Tibial nerve (tissue), 4 donors: ENCODE data around the gene HAUS2. TPM values are rescaled to one million over a fixed set of nuclear protein-coding genes. Genes with fewer than 3 reads are reported as not detected.
"Not testable (repeated sequence)": the region's sequence is repeated elsewhere in the genome, so short reads cannot be mapped to it uniquely, and the experiment has no call there.

Experiments used
- DNase-seq, 2 donors: peaks; one replicate each; pipeline ENCODE4 v3.0.0-alpha.2; 2019; ENCODE audit warnings: low spot score in 2 of 2
- H3K27ac ChIP-seq, 4 donors: fragments of 200-600 bp; sonication (generic) in 3 of 4; one replicate each; pipeline ENCODE4 v1.5.1; 2017 to 2019; ENCODE audit warnings: mild to moderate bottlenecking in 1 of 4
- H3K27me3 ChIP-seq, 2 donors: fragments of 200-600 bp; sonication (generic) in 1 of 2; one replicate each; pipeline versions ENCODE4 v1.5.1 to v1.6.0; 2017 to 2019
- H3K36me3 ChIP-seq, 3 donors: fragments of 200-600 bp; sonication (generic); one replicate each; pipeline ENCODE4 v1.5.1; 2018 to 2019
- H3K4me1 ChIP-seq, 4 donors: fragments of 200-600 bp; sonication (generic) in 3 of 4; one replicate each; pipeline ENCODE4 v1.5.1; 2017 to 2019
- H3K4me3 ChIP-seq, 4 donors: fragments of 200-600 bp; sonication (generic) in 3 of 4; one replicate each; pipeline ENCODE4 v1.5.1; 2017 to 2019; ENCODE audit warnings: mild to moderate bottlenecking in 1 of 4, moderate library complexity in 1 of 4
- H3K9me3 ChIP-seq, 4 donors: fragments of 200-600 bp; sonication (generic) in 3 of 4; one replicate each; pipeline ENCODE4 v1.5.1; 2017 to 2019
- CTCF ChIP-seq, 5 experiments: fragments of 200-600 bp in 3 of 5; fragments of 450-650 bp in 2 of 5; sonication (generic) in 3 of 5; IDR thresholded peaks; one replicate each; pipeline ENCODE4 v1.5.1; 2016 to 2019; ENCODE audit warnings: antibody characterized with exemption in 5 of 5, mild to moderate bottlenecking in 3 of 5, moderate library complexity in 2 of 5
- EP300 ChIP-seq, 2 donors: sonication (generic); formaldehyde crosslinking; IDR thresholded peaks; one replicate each; pipeline ENCODE4 v1.6.1; 2017; ENCODE audit warnings: antibody characterized with exemption in 2 of 2, mild to moderate bottlenecking in 1 of 2
- POLR2A ChIP-seq, 2 donors: fragments of 450-650 bp; IDR thresholded peaks; one replicate each; pipeline ENCODE4 v1.6.1; 2017; ENCODE audit warnings: antibody characterized with exemption in 2 of 2, mild to moderate bottlenecking in 2 of 2, moderate library complexity in 2 of 2
- WGBS, 2 donors: methylation state at CpG; one replicate each; pipeline ENCODE4 v1.1.5; 2018; 5-methylcytosine and 5-hydroxymethylcytosine counted together
- total RNA-seq, 4 donors: library from RNA; depleted of rRNA; stranded (reverse); fragments of >200 nt; gene quantifications; one replicate each; pipeline ENCODE4 v1.1.0, GENCODE V29; 2016

The HAUS2 gene
- total RNA-seq, 4 donors from 2014 or later: 17.1 to 29.1 (median 24.2) TPM

- no peak for DNase-seq
- Histone ChIP-seq H3K36me3 (peaks cover 0 to 7% (median 0%) of the 10 kb centered on the region in 3 donors), H3K9me3 (no peaks in the 10 kb centered on the region), H3K4me3 (no peak overlapping the region), H3K27ac (peak overlapping the region; percentile 50 to 93 (median 73)), H3K27me3 (no peaks in the 10 kb centered on the region), H3K4me1 (peaks cover 0 to 85% (median 36%) of the 10 kb centered on the region in 4 donors)
- 43% methylated on average over 10 of the region's 10 CpGs for WGBS, 2 donors
- no peak for TF ChIP-seq POLR2A (IDR thresholded peaks at IDR 0.05)
- peak; percentile 17 to 41 (median 33) for TF ChIP-seq CTCF (IDR thresholded peaks at IDR 0.05)
- TF ChIP-seq EP300 (IDR thresholded peaks at IDR 0.05): no peak
Measured at GRCh38 chr15:42591238-42591934, 42.7 kb downstream of the HAUS2 start.

DNA sequence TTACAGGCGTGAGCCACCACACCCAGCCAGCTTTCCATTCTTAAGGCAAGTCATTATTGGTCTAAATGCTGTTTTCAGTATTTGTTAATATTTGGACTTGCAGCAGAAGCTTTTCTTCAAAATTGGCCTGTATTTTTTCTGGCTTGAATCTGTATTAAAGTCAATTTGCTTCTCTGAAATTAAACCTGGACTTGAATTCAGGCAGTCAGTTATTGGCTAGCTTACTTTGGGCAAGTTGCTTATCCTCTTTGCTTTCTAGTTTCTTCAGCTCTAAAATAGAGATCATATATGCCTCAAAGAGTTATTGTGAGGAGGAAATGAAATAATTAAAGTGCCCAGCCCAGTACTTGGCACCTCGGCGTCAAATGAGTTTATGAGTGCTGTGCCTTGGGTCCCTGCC, 44.1 kb downstream of the HAUS2 start:
- H3K4me3 ChIP-seq: peak overlapping the region in 1 of 4 donors; percentile 26
- H3K9me3 ChIP-seq: no peaks in the 10 kb centered on the region
- TF ChIP-seq EP300 (IDR thresholded peaks at IDR 0.05) (no peak), CTCF (IDR thresholded peaks at IDR 0.05) (no peak), POLR2A (IDR thresholded peaks at IDR 0.05) (no peak)
- H3K4me1 ChIP-seq: peaks cover 0 to 92% (median 43%) of the 10 kb centered on the region in 4 donors
- no peaks in the 10 kb centered on the region for H3K36me3 ChIP-seq
- no peaks in the 10 kb centered on the region for H3K27me3 ChIP-seq
- DNase-seq: no peak
- H3K27ac ChIP-seq: peak overlapping the region; percentile 74 to 93 (median 86)
- 38 to 44% methylated on average over 3 of the region's 3 CpGs for WGBS, 2 donors

DNA sequence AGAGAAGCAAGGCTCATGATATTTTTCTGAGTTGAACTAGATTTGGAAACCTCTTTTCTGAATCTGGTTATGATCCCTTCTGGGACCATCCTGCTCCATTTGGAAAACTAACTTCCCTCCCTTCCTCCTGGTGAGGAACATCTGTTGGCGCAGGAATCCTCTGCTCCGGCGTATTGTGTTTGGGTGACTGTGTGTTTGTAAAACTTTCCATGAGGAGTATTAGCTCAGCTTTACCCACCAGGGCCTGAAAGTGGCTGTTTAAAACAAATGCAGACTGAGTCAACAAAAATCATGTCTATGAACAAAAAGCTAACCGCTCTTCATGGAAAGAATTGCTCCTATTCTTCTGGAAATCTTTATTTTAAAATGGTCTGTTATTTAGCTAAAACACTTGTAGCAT, 44.5 kb downstream of the HAUS2 start:
- H3K4me3 ChIP-seq: peak overlapping the region in 1 of 4 donors; percentile 26
- H3K27ac ChIP-seq: peak overlapping the region; percentile 74 to 93 (median 86)
- WGBS, 2 donors: 15 to 37% methylated on average over 4 of the region's 4 CpGs
- no peaks in the 10 kb centered on the region for H3K36me3 ChIP-seq
- no peaks in the 10 kb centered on the region for H3K9me3 ChIP-seq
- TF ChIP-seq CTCF (IDR thresholded peaks at IDR 0.05) (no peak), EP300 (IDR thresholded peaks at IDR 0.05) (peak in 1 of 2 donors; percentile 78), POLR2A (IDR thresholded peaks at IDR 0.05) (no peak)
- H3K4me1 ChIP-seq: peaks cover 0 to 89% (median 41%) of the 10 kb centered on the region in 4 donors
- H3K27me3 ChIP-seq: no peaks in the 10 kb centered on the region
- peak; percentile 35 to 70 for DNase-seq

DNA sequence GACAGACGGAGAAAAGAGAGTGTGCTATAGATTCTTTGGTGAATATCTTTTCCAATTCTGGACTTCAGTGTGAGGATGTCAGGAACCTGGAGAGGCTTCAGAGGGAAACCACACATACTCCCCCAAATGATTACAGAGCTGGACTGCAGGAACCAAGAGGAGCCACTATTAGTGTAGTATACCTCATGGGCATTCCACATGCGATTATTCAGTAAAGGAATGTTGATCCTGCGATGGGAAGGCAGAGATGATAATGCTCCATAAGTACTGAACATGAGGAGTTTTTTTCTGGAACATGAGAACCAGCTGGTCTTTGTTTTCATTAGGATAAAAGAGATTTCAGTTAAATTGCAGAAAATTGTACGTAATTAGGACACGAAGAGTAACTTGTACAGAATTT, 45.5 kb downstream of the HAUS2 start:
- H3K27me3 ChIP-seq: no peaks in the 10 kb centered on the region
- no peak overlapping the region for H3K4me3 ChIP-seq
- peaks cover 0 to 80% (median 39%) of the 10 kb centered on the region in 4 donors for H3K4me1 ChIP-seq
- no peaks in the 10 kb centered on the region for H3K36me3 ChIP-seq
- no peaks in the 10 kb centered on the region for H3K9me3 ChIP-seq
- no peak for DNase-seq
- peak overlapping the region; percentile 74 to 93 (median 86) for H3K27ac ChIP-seq
- TF ChIP-seq POLR2A (IDR thresholded peaks at IDR 0.05) (no peak), CTCF (IDR thresholded peaks at IDR 0.05) (no peak), EP300 (IDR thresholded peaks at IDR 0.05) (no peak)
- WGBS, 2 donors: 47 to 49% methylated on average over 5 of the region's 5 CpGs

- Histone ChIP-seq H3K36me3 (no peaks in the 10 kb centered on the region), H3K27ac (peak overlapping the region; percentile 13 to 93 (median 60)), H3K4me3 (no peak overlapping the region), H3K9me3 (no peaks in the 10 kb centered on the region), H3K27me3 (no peaks in the 10 kb centered on the region), H3K4me1 (peaks cover 0 to 65% (median 34%) of the 10 kb centered on the region in 4 donors)
- DNase-seq: no peak
- TF ChIP-seq CTCF (IDR thresholded peaks at IDR 0.05): no peak
- no peak for TF ChIP-seq EP300 (IDR thresholded peaks at IDR 0.05)
- no peak for TF ChIP-seq POLR2A (IDR thresholded peaks at IDR 0.05)
- 14 to 23% methylated on average over 4 of the region's 4 CpGs for WGBS, 2 donors
Measured at GRCh38 chr15:42595626-42596240, 47.1 kb downstream of the HAUS2 start.

DNA sequence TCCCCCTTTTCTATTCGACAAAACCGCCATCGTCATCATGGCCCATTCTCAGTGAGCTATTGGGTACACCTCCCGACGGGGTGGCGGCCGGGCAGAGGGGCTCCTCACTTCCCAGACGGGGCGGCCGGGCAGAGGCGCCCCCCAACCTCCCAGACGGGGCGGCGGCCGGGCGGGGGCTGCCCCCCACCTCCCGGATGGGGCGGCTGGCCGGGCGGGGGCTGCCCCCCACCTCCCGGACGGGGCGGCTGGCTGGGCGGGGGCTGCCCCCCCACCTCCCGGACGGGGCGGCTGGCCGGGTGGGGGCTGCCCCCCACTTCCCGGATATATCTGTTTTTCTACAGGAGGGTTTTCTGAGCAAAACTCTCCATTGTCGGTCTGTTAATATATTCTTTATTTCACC, 52.7 kb downstream of the HAUS2 start:
- WGBS, 2 donors: 92 to 95% methylated on average over 22 to 27 of the region's 30 CpGs
- not testable (repeated sequence) for H3K4me3 ChIP-seq, DNase-seq, H3K27ac ChIP-seq, H3K36me3 ChIP-seq, H3K9me3 ChIP-seq, H3K27me3 ChIP-seq
- peaks cover 8 to 45% (median 19%) of the 10 kb centered on the region in 4 donors for H3K4me1 ChIP-seq
